ENCODE results near the gene STRN3. TPM values are rescaled to one million over a fixed set of nuclear protein-coding genes. Genes with fewer than 3 reads are reported as not detected.
"Not testable (repeated sequence)": the region's sequence is repeated elsewhere in the genome, so short reads cannot be mapped to it uniquely, and the experiment has no call there.

STRN3 gene
- total RNA-seq, 2 experiments from 2014 or later: 17.7 to 21.7 TPM

GRCh38 chr14:31009836-31010574, 16.2 kb downstream of the STRN3 start:
- ChIA-PET CTCF (no interaction called here), POLR2A (interaction anchor here (0.6 kb wide), 1 partner anchor 189 kb away, joined by 5 read pairs; no protein-coding TSS in a partner anchor)

- POLR2A ChIA-PET: no interaction called here
These were observed 19.5 kb downstream of the STRN3 start for GRCh38 chr14:31006703-31007102.

GRCh38 chr14:31004007-31004406, 22.2 kb downstream of the STRN3 start:
- CTCF ChIA-PET: not testable (repeated sequence)
- POLR2A ChIA-PET: interaction anchor here (0.6 to 0.8 kb wide), 2 partner anchors 15 to 109 kb away, joined by 3 to 7 read pairs; no protein-coding TSS in a partner anchor

More at GRCh38 chr14:31006703-31007102, 19.5 kb downstream of the STRN3 start:
- CTCF ChIA-PET: no interaction called here

- POLR2A ChIA-PET: interaction anchor here (0.8 to 1.5 kb wide), 2 partner anchors 15 to 23 kb away, joined by 5 to 7 read pairs; partner anchors contain the start of gene STRN3
- CTCF ChIA-PET: no interaction called here
These were observed 22.9 kb downstream of the STRN3 start for GRCh38 chr14:31003284-31003683.

- ChIA-PET POLR2A (no interaction called here), CTCF (no interaction called here)
These were observed 24.9 kb downstream of the STRN3 start for GRCh38 chr14:31001339-31001658.

DNA sequence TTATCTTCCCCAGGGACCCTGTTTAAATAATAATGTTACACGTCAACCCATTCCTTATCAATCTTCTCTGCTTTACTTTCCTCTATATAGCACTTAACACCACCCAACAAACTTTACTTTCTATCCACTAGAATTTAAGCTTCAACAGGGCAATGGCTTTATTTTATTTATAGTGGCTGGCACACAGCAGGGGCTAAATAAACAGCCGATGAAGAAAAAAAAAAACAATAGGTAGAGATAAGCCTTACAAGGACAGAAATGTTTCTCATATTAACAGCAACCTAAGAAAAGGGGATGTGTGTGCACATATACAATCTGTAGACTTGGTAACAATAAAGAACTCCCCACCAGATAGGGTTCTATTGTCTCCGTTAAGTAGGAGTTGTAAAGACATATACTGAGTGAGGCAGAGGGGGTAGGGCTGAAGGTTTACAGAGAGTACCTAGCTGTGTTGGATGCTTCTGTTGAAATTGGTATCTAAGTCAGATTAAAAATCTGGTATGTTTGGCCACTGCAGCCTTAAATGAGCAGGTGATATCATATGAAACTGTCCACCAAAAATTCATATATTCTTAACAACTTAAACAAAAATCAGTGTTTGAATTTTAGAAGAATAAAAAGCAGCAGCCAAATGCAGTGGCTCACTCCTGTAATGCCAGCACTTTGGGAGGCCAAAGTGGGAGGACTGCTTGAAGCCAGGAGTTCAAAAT, 25.4 kb downstream of the STRN3 start:
- CTCF ChIA-PET: no interaction called here

GRCh38 chr14:30999038-30999773, 27.0 kb downstream of the STRN3 start:
- ChIA-PET POLR2A (no interaction called here), CTCF (interaction anchor here (1.3 kb wide), 1 partner anchor 9 kb away, joined by 3 read pairs; no protein-coding TSS in a partner anchor)

More for the DNA sequence above, 25.4 kb downstream of the STRN3 start:
- POLR2A ChIA-PET: no interaction called here

DNA sequence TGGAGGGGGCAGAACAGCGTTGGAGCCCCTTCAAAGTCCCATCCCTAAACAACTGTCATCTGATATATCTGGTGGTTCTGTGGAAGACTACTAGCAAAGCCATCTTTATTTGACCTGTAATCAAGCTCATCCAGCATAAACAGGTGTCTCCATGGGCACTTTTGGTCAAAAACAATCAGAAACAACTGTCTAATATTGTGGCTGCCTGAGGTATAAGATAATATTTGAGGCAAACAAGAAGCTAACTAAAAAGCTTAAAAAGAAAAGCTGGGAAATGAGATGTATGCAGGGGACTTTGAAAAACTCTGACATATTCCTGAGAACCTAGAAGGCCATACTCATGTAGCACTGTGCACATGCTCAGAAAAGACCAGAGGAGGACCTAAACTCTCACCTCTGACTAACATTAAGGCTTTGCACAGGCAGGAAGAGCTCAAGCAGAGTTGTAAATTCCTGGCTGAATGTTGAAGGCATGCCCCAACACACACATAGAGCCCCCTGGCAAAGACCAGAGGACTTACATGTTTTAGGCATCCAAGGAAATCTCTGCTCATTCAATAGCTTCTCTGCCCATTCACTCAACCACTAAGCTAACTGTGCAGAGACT, 28.0 kb downstream of the STRN3 start:
- CTCF ChIA-PET: interaction anchor here (1.3 kb wide), 1 partner anchor 10 kb away, joined by 3 read pairs; no protein-coding TSS in a partner anchor

GRCh38 chr14:30996892-30997659, 29.1 kb downstream of the STRN3 start:
- POLR2A ChIA-PET: no interaction called here

More for the DNA sequence above, 28.0 kb downstream of the STRN3 start:
- POLR2A ChIA-PET: no interaction called here

GRCh38 chr14:30995689-30996088, 30.5 kb downstream of the STRN3 start:
- POLR2A ChIA-PET: interaction anchor here (1.0 kb wide), 1 partner anchor 30 kb away, joined by 7 read pairs; the partner anchor contains the start of genes AP4S1 and STRN3
- CTCF ChIA-PET: interaction anchor here (1.8 kb wide), 1 partner anchor 14 kb away, joined by 4 read pairs; no protein-coding TSS in a partner anchor

More at GRCh38 chr14:30996892-30997659, 29.1 kb downstream of the STRN3 start:
- CTCF ChIA-PET: interaction anchor here (1.8 kb wide), 1 partner anchor 16 kb away, joined by 4 read pairs; no protein-coding TSS in a partner anchor

DNA sequence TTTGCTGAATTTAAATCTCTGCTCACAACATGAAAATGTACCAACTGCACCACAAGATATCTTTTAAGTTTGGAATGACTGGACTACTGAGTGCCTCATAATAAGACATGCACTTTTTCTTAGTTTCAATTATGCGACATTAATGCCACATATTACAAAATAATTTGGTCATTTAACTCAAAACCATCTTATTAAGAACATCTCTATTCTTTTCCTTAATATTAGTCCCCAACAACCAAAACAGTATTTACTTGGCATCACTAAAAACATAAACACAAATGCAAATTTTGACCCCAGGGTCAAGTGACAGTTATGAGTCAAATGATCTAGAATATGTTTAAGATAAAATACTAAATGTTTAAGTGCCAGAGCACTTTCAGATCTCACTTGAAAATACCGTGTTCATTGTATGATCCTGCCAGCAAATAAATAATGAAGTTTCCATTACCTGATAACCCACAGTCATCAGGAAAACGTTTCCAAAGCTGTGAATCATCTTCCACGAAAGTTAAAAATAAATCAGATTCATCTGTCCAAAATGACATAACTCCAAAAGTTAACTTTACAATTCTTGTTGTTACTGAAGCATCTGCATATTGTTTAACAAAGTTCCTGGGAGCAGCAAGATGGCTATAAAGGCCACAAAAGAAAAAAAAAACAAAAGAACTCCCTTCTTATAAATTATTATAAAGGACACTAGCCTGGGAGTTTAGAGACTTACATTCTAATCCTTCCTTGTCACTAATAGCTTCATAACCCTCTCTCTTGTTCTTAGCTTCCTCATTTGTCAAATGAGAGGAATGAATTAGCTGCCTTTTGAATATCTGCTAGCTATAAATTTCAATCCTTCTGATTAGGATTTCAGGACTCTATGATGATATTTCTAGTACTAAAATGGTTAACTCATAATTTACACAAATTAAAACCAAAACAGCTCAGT, 31.2 kb downstream of the STRN3 start:
- ChIA-PET POLR2A (interaction anchor here (0.5 to 1.0 kb wide), 2 partner anchors 31 to 44 kb away, joined by 3 to 7 read pairs; partner anchors contain the start of genes AP4S1 and STRN3), CTCF (interaction anchor here (1.8 kb wide), 1 partner anchor 14 kb away, joined by 4 read pairs; no protein-coding TSS in a partner anchor)

DNA sequence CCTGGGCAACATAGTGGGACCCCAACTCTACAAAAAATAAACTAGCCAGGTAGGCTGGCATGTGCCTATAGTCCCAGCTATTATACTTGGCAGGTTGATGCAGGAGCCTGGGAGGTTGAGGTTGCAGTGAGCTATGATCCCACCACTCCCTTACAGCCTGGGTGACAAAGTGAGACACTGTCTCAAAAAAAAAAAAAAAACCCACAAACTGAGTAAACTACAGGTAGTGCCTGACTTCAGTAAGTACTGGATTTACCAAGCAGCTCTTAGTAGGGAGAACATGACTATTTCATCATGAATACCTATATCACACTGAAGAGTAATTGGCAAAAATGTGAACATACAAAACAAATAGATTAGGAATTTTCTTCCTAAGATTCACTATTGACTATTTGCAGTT, 33.1 kb downstream of the STRN3 start:
- ChIA-PET POLR2A (interaction anchor here (0.7 kb wide), 1 partner anchor 33 kb away, joined by 3 read pairs; the partner anchor contains the start of gene STRN3), CTCF (interaction anchor here (0.6 to 1.1 kb wide), 3 partner anchors 9 to 646 kb away, joined by 3 to 4 read pairs (median 3); no protein-coding TSS in a partner anchor)

DNA sequence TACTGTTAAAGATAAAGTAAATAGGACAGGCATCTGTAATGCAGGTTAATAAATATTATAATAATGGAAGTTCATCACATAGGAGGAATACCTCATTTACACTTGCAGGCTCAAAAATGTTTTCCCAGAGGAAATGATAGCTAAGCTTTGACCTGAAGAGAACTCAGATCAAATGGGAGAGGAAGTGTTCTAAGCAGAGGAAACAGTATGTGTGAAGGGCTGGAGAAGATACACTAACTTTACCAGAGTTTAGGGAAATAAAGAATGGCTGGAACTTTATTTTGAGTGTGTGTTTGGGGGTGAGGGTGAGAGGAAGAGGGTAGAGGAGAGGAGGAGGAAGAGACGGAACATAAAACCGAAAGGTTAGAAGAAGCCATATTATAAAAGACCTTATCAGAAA, 34.8 kb downstream of the STRN3 start:
- POLR2A ChIA-PET: interaction anchor here (0.5 kb wide), 1 partner anchor 44 kb away, joined by 3 read pairs; no protein-coding TSS in a partner anchor
- CTCF ChIA-PET: no interaction called here

DNA sequence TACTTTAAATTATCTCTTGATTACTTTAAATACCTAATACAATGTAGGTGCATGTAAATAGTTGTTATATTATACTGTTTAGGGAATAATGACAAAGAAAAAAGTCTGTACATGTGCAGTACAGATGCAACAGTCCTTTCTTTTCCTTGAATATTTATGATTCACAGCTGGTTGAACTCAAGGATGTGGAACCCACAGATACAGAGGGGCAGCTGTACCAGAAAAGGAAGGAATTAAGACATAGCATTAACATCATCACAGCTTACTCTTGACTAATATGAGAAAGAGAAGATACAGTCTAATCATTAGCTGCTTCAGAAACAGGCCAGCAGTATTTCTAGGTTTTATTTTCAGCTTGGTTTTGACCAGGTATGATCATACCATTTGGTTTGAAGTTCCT, 35.4 kb downstream of the STRN3 start:
- POLR2A ChIA-PET: interaction anchor here (0.5 kb wide), 1 partner anchor 44 kb away, joined by 3 read pairs; no protein-coding TSS in a partner anchor
- CTCF ChIA-PET: no interaction called here

DNA sequence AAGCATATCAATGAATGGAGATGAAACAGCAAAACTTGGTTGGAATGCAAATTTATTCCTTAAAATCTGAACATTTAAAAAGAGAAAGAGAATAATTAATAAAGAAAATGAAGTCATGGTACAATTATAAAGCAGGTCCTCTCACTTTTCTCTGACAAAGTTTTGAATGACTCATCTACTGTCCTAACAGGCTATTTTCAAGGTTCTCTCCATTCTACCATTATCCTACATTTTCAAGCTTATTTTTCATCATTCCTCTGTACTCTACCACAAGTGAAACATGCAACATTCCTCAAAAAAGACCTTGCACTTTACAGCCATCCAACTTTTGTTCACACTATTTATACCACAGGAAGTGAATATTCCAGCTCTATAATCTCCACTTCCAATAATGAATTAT, 37.7 kb downstream of the STRN3 start:
- ChIA-PET CTCF (interaction anchor here (1.3 kb wide), 1 partner anchor 9 kb away, joined by 4 read pairs; no protein-coding TSS in a partner anchor), POLR2A (no interaction called here)

DNA sequence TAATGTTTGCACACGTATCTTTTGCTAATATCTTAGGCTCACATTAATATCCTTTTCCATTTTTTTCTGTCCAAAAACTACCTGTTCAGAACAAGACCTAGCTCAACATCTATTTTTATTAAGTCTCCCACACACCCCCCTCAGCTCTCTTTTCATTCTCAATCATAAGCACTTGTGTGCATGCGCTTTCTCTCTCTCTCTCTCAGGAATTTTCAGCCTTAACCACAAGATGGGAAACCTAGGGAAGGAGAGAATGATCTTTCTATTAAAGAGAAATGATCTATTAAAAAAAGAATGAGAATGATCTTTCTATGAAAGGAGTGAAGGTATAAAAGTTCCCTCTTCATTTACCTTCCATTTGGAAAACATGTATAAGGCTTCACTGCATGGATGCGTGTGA, 40.4 kb downstream of the STRN3 start:
- ChIA-PET CTCF (interaction anchor here (1.2 kb wide), 1 partner anchor 97 kb away, joined by 4 read pairs; no protein-coding TSS in a partner anchor), POLR2A (no interaction called here)

DNA sequence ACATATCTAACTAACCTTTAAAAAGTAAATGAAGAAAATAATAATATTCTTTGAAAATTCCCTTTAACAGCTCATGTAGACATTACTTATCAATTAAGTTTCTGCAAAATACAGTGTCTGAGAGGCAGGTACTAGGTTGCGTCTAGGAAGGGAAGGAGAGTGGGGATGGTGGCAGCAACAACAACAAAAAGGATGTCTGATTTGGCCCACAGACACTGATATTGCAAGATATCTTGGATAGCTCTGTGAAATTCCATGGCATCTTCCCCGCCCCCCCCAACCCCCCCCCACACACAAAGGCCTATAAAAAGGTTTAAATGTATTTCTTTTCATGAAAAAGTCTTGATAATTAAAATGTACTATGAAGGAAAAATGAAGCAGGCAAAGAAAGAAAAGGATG, 42.3 kb downstream of the STRN3 start:
- POLR2A ChIA-PET: interaction anchor here (0.7 kb wide), 1 partner anchor 137 kb away, joined by 8 read pairs; no protein-coding TSS in a partner anchor
- CTCF ChIA-PET: interaction anchor here (0.7 kb wide), 1 partner anchor 379 kb away, joined by 3 read pairs; no protein-coding TSS in a partner anchor
